M059J (cell line): ENCODE measurements around the gene DISP2. TPM values are rescaled to one million over a fixed set of nuclear protein-coding genes. Genes with fewer than 3 reads are reported as not detected.

ENCODE experiments used
- DNase-seq: peaks from one replicate; pipeline ENCODE4 v3.0.0-alpha.2; 2012; ENCODE audit warnings: low read depth
- total RNA-seq: library from RNA; depleted of rRNA; stranded (reverse); fragments of >200 nt; shearing (Covaris generic); gene quantifications from 2 replicates; pipeline ENCODE4 v1.2.3, GENCODE V29; 2014

DISP2 gene
- total RNA-seq, 1 experiment from 2014 or later: 0.49 TPM

DNA sequence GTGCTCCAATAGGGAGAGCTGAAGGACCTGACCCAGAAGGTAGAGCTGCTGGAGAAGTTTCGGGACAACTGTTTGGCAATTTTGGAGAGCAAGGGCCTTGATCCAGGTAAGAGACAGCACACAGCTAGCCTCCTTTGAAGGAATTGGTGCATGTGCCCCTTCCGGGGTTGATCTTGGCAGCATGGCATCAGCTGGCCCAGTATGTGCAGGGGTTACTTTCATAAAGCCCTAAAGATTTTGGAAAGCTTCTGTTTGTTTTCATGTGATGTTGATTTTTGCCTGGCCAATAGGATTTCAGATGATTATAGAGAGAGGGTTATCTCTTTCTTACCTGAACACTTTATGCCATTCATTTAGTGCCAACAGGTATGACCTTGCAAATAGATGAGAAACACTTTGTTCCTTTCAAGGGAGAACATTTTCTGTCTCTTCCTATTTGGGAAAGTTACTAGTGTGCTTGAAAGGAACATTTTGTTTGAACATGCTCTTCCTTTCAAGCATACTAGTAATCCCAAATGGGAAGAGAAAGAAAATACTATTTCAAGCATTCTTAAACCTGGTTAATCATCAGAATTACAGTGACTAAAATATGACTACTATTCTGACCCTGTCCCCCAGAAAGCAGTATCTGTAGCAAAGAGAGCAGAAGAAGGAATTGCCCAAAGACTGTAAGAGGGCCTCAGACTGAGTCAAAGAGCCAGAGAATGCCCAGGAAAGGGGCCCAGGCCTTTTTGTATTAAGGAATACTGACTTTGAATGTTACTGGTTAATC, 32.0 kb downstream of the DISP2 start:
- no peak for DNase-seq

GRCh38 chr15:40392986-40393948, 35.2 kb downstream of the DISP2 start:
- no peak for DNase-seq

DNA sequence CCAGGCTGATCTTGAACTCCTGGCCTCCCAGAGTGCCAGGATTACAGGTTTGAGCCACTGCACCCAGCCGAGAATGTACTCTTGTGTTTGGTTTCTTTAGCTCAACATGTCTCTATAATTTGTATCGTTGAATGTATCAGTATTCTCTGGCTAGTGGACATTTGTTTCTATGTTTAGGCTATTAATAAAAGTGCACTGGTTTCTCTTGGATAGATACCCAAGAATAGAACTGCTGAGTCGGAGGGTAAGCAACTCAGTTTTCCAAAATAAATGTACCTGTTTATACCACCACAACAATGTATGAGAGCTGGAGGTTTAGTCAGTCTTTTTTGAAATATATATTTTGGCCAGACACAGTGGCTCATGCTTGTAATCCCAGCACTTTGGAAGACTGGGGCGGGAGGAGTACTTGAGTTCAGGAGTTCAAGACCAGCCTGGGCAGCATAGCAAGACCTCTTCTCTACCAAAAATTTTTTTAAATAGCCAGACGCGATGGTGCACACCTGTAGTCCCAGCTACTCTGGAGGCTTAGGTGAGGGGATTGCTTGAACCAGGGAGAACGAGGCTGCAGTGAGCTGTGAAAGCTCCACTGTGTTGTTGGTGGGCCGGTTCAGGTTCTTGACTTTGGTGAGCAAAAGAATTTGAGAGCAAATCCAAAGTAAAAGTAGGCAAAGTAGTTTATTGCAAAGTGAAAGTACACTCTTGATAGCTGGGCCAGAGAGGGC, 39.8 kb downstream of the DISP2 start:
- no peak for DNase-seq

- no peak for DNase-seq
Measured at GRCh38 chr15:40398413-40398873, 40.4 kb downstream of the DISP2 start.

DNA sequence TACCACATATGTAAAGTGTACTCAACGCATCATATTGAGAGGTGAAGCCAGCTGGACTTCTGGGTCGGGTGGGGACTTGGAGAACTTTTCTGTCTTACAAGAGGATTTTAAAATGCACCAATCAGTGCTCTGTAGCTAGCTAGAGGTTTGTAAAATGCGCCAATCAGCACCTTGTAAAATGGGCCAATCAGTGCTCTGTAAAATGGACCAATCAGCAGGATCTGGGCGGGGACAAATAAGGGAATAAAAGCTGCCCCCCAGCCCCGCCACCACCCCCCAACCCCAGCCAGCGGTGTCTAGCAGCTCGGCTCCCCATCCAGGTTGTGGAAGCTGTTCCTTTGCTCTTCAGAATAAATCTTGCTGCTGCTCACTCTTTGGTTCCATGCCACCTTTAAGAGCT, 41.4 kb downstream of the DISP2 start:
- no peak for DNase-seq

- DNase-seq: peak; percentile 93
Measured at GRCh38 chr15:40405501-40406381, 47.7 kb downstream of the DISP2 start, which contains the start of gene IVD. TSS of gene IVD (plus strand) at chr15:40405795. CDS start at chr15:40405828, 33 bp downstream.

GRCh38 chr15:40407330-40407990, 49.4 kb downstream of the DISP2 start:
- no peak for DNase-seq

DNA sequence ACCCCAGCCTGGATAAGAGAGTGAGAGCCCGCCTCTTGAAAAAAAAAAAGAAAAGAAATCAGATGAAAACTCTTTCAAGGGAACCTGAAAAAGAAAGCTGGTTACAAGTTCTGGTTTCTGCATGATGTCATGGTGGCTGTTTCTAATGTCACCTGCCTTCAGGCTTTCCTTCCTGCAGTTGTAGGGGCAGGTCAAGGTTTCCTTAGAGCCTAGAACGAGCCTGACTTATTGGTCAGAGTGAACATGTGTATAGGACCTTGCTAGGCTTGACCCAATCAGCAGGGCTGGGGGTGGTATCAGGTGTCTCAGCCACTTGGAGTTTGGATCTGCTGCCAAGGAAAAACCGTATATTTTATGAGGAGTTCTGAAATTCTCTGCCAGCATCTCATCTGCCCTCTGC, 51.3 kb downstream of the DISP2 start:
- DNase-seq: peak; percentile 25

- DNase-seq: no peak
Measured at GRCh38 chr15:40410476-40410875, 52.5 kb downstream of the DISP2 start.

DNA sequence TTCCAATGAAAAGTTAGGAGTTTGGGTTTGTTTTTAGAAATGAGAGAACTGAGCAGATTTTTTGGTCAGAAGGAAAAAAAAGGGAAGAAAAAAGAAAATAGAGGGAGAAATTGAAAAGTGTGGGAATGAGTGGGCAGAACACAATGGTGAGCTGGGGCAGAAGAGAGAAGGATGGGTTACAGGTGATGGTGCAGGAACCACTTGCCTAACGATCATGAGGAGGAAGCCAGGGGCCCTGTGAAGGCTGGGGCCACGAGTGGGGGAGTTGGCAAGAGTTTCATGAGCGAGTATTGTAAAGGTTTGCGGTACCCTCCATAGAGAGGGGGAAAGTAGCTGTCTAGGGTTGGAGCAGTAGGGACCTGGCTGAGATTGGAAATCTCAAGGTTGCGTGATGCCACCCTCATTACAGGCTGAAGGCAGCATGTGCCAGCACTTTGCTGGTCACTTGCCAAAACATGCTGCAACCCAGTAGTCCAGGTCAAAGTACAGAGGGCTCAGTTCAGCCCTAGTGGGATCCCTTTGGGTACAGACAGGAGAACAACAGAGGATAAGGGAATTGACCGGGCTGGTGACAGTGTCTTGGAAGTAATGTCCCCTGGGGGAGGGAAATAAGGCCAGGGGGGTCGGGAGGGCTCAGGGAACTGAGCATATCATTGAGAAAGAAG, 54.2 kb downstream of the DISP2 start:
- no peak for DNase-seq

DNA sequence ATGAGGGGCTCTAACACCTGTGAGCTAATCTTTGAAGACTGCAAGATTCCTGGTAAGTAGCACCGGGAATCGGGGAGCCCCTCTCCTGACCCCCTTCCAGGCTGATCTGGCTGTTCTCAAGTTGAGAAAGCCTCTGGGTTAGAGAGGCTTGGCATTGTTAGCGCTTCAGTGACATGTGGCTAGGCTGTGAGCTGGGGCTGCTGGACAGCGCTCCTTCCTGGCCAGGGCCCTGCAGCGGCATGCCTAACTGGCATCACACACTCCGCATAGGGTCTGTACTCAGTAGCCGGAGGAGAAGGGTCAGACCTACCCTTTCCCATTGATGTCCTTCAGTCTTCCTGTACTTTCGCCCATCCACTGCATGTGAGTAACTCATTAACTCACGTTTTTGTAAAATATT, 55.0 kb downstream of the DISP2 start:
- DNase-seq: no peak

DNA sequence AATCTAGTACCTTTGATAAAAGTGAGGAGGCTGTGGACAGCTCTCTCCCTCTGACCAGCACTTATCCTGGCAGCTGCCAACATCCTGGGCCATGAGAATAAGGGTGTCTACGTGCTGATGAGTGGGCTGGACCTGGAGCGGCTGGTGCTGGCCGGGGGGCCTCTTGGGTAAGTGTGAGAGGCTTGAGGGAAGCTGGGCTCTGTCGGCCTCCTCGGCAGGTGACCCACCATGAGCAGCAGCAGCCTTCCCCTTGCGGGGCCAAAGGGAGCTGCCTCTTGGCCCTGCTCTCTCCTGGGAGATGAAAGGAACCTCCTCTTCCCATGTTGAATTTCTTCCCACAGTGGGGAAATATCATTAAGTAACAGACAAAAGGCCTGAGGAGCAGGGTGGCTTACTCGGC, 56.8 kb downstream of the DISP2 start:
- no peak for DNase-seq

GRCh38 chr15:40415226-40415625, 57.2 kb downstream of the DISP2 start:
- no peak for DNase-seq

GRCh38 chr15:40416056-40416455, 58.0 kb downstream of the DISP2 start:
- DNase-seq: no peak

GRCh38 chr15:40418126-40418525, 60.1 kb downstream of the DISP2 start:
- DNase-seq: no peak

DNA sequence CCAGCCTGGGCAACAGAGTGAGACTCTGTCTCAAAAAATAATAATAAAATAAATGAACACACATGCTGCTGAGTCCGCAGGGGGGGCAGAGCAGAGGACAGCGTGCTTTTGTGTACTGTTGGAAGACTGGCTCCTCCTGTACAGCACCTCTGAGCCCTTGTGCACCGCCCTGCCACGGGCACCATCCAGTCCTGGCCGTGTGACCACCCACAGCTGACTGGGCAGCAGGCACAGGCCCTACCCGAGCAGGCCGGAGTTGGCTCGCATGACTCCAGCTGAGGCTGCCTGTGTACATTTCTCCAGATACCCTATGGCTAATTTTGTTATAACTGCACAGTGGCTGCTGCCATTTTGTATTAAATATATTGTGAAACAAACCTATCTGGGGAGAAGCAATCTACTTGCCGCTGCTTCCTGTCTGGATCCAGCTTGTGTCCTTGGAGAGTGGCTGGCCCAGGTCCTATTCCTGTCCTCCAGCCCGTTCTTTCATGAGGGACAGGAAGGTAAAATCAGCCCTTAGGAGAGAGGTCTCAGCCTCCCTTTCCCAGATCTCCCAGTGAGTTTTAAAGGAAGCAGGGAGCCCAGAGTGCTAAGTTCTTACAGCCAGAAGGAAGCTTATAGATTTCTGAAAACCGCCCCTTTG, 62.2 kb downstream of the DISP2 start:
- DNase-seq: no peak

GRCh38 chr15:40420793-40421192, 62.8 kb downstream of the DISP2 start:
- DNase-seq: no peak

GRCh38 chr15:40421246-40422157, 63.5 kb downstream of the DISP2 start:
- DNase-seq: peak; percentile 58
